ENCODE results near the gene ABCC9.

DNA sequence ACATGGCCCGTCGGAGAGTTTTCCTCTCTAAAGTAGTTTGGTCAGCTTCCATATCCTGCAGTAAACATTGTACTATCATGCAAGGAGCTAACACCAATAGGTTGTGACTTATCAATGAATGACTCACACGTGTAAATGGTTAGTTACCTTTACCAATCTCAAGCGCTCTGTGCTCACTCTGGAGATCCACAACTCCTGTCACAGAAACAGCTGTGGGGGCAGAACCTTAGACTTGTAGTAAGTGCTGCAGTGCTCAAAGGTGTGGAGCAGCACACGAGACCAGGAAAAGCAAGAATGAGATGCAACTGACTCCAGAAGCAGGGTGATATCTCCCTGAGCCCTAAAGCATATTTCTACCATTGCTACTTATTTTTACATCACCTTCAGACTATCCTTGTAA, 93.0 kb downstream of the ABCC9 start:
- TF ChIP-seq EZH2phosphoT487 (conservative IDR thresholded peaks at IDR 0.05; ENCODE audit: low read length), result no peak
- TF ChIP-seq, protein P1, sequence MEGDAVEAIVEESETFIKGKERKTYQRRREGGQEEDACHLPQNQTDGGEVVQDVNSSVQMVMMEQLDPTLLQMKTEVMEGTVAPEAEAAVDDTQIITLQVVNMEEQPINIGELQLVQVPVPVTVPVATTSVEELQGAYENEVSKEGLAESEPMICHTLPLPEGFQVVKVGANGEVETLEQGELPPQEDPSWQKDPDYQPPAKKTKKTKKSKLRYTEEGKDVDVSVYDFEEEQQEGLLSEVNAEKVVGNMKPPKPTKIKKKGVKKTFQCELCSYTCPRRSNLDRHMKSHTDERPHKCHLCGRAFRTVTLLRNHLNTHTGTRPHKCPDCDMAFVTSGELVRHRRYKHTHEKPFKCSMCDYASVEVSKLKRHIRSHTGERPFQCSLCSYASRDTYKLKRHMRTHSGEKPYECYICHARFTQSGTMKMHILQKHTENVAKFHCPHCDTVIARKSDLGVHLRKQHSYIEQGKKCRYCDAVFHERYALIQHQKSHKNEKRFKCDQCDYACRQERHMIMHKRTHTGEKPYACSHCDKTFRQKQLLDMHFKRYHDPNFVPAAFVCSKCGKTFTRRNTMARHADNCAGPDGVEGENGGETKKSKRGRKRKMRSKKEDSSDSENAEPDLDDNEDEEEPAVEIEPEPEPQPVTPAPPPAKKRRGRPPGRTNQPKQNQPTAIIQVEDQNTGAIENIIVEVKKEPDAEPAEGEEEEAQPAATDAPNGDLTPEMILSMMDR (IDR thresholded peaks at IDR 0.05; ENCODE audit: insufficient read depth, low read length, poor library complexity, severe bottlenecking), result no peak

All from SU-DHL-6 (cell line).